Smooth muscle cell (in vitro differentiated cells): ENCODE measurements around the gene CDR2. TPM values are rescaled to one million over a fixed set of nuclear protein-coding genes. Genes with fewer than 3 reads are reported as not detected.

Source experiments
- DNase-seq: peaks from one replicate; lab custom pipeline; 2025; ENCODE audit not compliant: unreplicated experiment; lab: John Stamatoyannopoulos, UW
- H2AFZ ChIP-seq: fragments of 200-600 bp; sonication (generic); 2 replicates; pipeline ENCODE4 v1.6.0; 2016; ENCODE audit warnings: antibody characterized with exemption, low read depth, mild to moderate bottlenecking
- H3F3A ChIP-seq: fragments of 200-600 bp; sonication (generic); 2 replicates; pipeline ENCODE4 v1.6.0; 2017; ENCODE audit warnings: antibody characterized with exemption, low read depth
- H3K27ac ChIP-seq: fragments of 200-600 bp; sonication (generic); 2 replicates; pipeline ENCODE4 v1.5.1; 2016; ENCODE audit warnings: low read depth, mild to moderate bottlenecking
- H3K27me3 ChIP-seq: fragments of 200-600 bp; sonication (generic); 2 replicates; pipeline ENCODE4 v1.6.1; 2016; ENCODE audit warnings: low read depth, mild to moderate bottlenecking
- H3K36me3 ChIP-seq: fragments of 200-600 bp; sonication (generic); 2 replicates; pipeline ENCODE4 v1.5.1; 2016; ENCODE audit warnings: low read depth
- H3K4me1 ChIP-seq: fragments of 200-600 bp; sonication (generic); 2 replicates; pipeline ENCODE4 v1.5.1; 2016; ENCODE audit warnings: low read depth
- H3K4me2 ChIP-seq: fragments of 200-600 bp; sonication (generic); 2 replicates; pipeline ENCODE4 v1.6.0; 2016; ENCODE audit warnings: mild to moderate bottlenecking
- H3K4me3 ChIP-seq: fragments of 200-600 bp; sonication (generic); 2 replicates; pipeline ENCODE4 v1.5.1; 2016; ENCODE audit warnings: mild to moderate bottlenecking
- H3K79me2 ChIP-seq: fragments of 200-600 bp; sonication (generic); 2 replicates; pipeline ENCODE4 v1.6.0; 2016; ENCODE audit warnings: low read depth, mild to moderate bottlenecking
- H3K9ac ChIP-seq: fragments of 200-600 bp; sonication (generic); 2 replicates; pipeline ENCODE4 v1.6.0; 2016; ENCODE audit warnings: low read depth
- H3K9me3 ChIP-seq: fragments of 200-600 bp; sonication (generic); replicated peaks from 2 replicates; pipeline ENCODE4 v1.5.1; 2016; ENCODE audit warnings: low read depth
- H4K20me1 ChIP-seq: fragments of 200-600 bp; sonication (generic); 2 replicates; pipeline ENCODE4 v1.6.0; 2016; ENCODE audit warnings: low read depth
- WGBS: methylation state at CpG from one replicate; pipeline ENCODE4 v1.1.7; 2016; ENCODE audit warnings: low lambda C conversion rate; 5-methylcytosine and 5-hydroxymethylcytosine counted together
- polyA plus RNA-seq: library from polyadenylated mRNA; unstranded; fragments of >200 nt; fragmentation: Nextera tagmentation; extraction: Ambion mirVana; gene quantifications from 2 replicates; pipeline ENCODE4 v1.2.1, GENCODE V29; 2016
- total RNA-seq: library from RNA; depleted of rRNA; stranded (reverse); fragments of >200 nt; gene quantifications from 2 replicates; pipeline ENCODE4 v1.2.3, GENCODE V29; 2014
- TF ChIP-seq, protein P1 (sequence below): fragments of 200-600 bp; sonication (generic); IDR thresholded peaks from 2 replicates; pipeline ENCODE4 v1.5.1; 2017; ENCODE audit warnings: borderline replicate concordance, mild to moderate bottlenecking, antibody characterized with exemption; ENCODE audit not compliant: insufficient read depth, poor library complexity, severe bottlenecking

CDR2 gene
- total and polyA plus RNA-seq, 2 experiments from 2014 or later = 47.4 to 67.3 TPM

DNA sequence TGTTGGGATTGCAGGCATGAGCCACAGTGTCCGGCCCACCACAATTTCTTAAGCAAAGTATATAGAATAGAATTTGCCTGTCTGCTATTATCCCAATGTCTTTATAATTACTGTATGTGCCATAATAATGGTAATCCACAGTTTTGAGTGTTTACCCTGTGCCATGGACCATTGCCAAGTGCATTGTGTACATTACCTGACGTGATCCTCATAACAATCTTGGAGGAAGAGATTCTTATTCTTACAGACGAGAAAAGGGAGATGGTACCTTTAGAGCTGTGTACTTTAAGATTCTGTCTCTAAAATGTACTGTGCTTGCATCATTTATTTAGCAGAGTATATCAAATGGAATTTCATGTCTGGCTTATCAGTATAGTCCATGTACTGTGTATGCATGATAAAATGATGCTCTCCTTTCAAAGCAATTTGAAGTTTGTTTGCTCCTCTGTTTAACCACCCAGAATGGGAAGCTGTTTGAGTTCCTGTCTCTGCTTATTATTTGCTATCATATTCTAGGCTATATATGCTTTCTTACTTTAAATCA lies 13.8 kb upstream of the CDR2 start:
- no peak for DNase-seq
- no peaks in the 10 kb centered on the region for H3F3A ChIP-seq
- WGBS = 98% methylated on average over 3 of the region's 3 CpGs

DNA sequence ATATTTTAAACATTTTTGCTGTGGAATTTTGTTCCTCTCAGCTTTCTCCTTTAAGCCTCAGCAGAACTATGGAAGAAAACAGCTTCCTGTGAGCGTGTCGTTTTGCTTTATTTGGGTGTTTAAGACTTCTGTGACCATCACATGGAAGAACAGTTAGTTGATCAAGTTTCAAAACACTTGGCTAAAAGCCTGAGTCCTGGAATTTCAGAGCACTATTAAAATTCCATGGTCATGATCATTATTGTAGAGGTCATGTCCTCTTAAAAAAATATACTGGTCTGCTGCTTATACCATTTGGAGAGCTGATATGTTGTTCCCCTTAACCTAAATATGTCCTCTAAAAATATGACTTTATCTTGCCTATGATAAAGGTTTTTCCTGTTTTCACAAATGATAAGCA lies 12.6 kb upstream of the CDR2 start:
- H3K9ac ChIP-seq = no peak overlapping the region
- peak overlapping the region; percentile 53 for H3K4me2 ChIP-seq
- H3K79me2 ChIP-seq = no peaks in the 10 kb centered on the region
- no peak for DNase-seq
- no peak overlapping the region for H3K4me3 ChIP-seq
- WGBS = 14% methylated on average over 2 of the region's 2 CpGs
- no peak overlapping the region for H2AFZ ChIP-seq
- H3K4me1 ChIP-seq = no peaks in the 10 kb centered on the region
- H3K9me3 ChIP-seq = no peaks in the 10 kb centered on the region
- no peaks in the 10 kb centered on the region for H3K36me3 ChIP-seq
- TF ChIP-seq, protein P1, sequence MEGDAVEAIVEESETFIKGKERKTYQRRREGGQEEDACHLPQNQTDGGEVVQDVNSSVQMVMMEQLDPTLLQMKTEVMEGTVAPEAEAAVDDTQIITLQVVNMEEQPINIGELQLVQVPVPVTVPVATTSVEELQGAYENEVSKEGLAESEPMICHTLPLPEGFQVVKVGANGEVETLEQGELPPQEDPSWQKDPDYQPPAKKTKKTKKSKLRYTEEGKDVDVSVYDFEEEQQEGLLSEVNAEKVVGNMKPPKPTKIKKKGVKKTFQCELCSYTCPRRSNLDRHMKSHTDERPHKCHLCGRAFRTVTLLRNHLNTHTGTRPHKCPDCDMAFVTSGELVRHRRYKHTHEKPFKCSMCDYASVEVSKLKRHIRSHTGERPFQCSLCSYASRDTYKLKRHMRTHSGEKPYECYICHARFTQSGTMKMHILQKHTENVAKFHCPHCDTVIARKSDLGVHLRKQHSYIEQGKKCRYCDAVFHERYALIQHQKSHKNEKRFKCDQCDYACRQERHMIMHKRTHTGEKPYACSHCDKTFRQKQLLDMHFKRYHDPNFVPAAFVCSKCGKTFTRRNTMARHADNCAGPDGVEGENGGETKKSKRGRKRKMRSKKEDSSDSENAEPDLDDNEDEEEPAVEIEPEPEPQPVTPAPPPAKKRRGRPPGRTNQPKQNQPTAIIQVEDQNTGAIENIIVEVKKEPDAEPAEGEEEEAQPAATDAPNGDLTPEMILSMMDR = no peak
- H4K20me1 ChIP-seq = no peaks in the 10 kb centered on the region
- no peaks in the 10 kb centered on the region for H3K27me3 ChIP-seq
- H3K27ac ChIP-seq = no peak overlapping the region
- H3F3A ChIP-seq = no peaks in the 10 kb centered on the region

More for the DNA sequence above, 13.8 kb upstream of the CDR2 start:
- no peak overlapping the region for H3K4me3 ChIP-seq
- no peaks in the 10 kb centered on the region for H4K20me1 ChIP-seq
- H3K36me3 ChIP-seq = no peaks in the 10 kb centered on the region
- no peaks in the 10 kb centered on the region for H3K4me1 ChIP-seq
- no peak overlapping the region for H3K27ac ChIP-seq
- H3K27me3 ChIP-seq = no peaks in the 10 kb centered on the region
- H3K4me2 ChIP-seq = no peak overlapping the region
- H2AFZ ChIP-seq = no peak overlapping the region
- TF ChIP-seq, protein P1 = no peak
- no peak overlapping the region for H3K9ac ChIP-seq
- no peaks in the 10 kb centered on the region for H3K79me2 ChIP-seq
- no peaks in the 10 kb centered on the region for H3K9me3 ChIP-seq

DNA sequence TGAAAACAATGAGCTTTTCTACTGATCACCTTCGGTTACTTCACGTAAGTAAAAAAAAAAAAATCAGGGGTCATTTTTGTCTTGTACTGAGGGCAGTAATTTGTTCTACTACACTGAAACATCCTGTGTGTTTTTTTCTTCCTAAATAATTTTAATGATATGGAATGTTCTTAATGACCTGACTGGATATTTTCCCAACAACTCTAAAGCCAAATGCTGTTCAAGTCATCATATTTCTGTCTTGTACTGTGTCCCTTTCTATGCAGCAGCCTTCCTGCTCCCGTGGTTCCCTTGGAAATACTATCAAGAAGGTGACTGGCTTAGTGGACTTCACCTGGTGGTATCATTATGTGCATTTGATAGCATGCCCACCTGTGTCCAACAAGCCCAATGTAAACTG lies 10.8 kb upstream of the CDR2 start:
- H3K4me1 ChIP-seq = no peaks in the 10 kb centered on the region
- H3K36me3 ChIP-seq = no peaks in the 10 kb centered on the region
- H3F3A ChIP-seq = no peaks in the 10 kb centered on the region
- TF ChIP-seq, protein P1 = no peak
- no peaks in the 10 kb centered on the region for H3K79me2 ChIP-seq
- H3K4me2 ChIP-seq = no peak overlapping the region
- no peaks in the 10 kb centered on the region for H3K27me3 ChIP-seq
- H3K4me3 ChIP-seq = no peak overlapping the region
- DNase-seq = no peak
- no peaks in the 10 kb centered on the region for H3K9me3 ChIP-seq
- H2AFZ ChIP-seq = no peak overlapping the region
- no peak overlapping the region for H3K27ac ChIP-seq
- no peak overlapping the region for H3K9ac ChIP-seq
- 98% methylated on average over 3 of the region's 3 CpGs for WGBS
- no peaks in the 10 kb centered on the region for H4K20me1 ChIP-seq

DNA sequence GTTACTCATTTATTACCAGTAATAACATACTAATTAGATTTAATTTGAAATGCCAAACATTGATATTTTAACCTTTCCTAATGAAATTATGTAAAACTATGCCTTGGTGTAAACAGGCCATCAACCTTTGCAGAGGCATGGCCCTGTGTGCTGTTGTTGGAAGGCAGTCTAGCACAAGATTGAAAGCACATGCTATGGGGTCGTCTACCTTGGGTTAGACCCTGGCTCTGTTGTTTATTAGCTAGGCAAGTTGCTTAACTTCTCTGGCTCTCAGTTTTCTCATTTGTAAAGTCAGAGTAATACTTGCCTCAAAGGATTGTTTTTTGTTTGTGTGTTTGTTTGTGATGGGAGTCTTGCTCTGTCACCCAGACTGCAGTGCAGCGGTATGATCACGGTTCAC lies 9.4 kb upstream of the CDR2 start:
- no peaks in the 10 kb centered on the region for H3K4me1 ChIP-seq
- H3K27me3 ChIP-seq = no peaks in the 10 kb centered on the region
- no peak overlapping the region for H3K4me3 ChIP-seq
- H4K20me1 ChIP-seq = no peaks in the 10 kb centered on the region
- H2AFZ ChIP-seq = no peak overlapping the region
- H3K36me3 ChIP-seq = no peaks in the 10 kb centered on the region
- WGBS = 98% methylated on average over 3 of the region's 3 CpGs
- H3K27ac ChIP-seq = no peak overlapping the region
- H3K4me2 ChIP-seq = no peak overlapping the region
- no peak overlapping the region for H3K9ac ChIP-seq
- H3F3A ChIP-seq = no peaks in the 10 kb centered on the region
- no peak for DNase-seq
- H3K79me2 ChIP-seq = no peaks in the 10 kb centered on the region
- H3K9me3 ChIP-seq = no peaks in the 10 kb centered on the region
- TF ChIP-seq, protein P1 = no peak
